CD4-positive, alpha-beta T cell (primary cell): ENCODE measurements around the gene AP2B1. TPM values are rescaled to one million over a fixed set of nuclear protein-coding genes. Genes with fewer than 3 reads are reported as not detected.

Source experiments
- ATAC-seq: fragments of 200-7000 bp; cut with Tn5 transposase; one replicate; pipeline ENCODE4 v1.10.0; 2022; ENCODE audit warnings: mild to moderate bottlenecking; ENCODE audit not compliant: poor library complexity
- CTCF ChIA-PET: fragments of 350-600 bp; sonication (Branson Sonifier 250); formaldehyde crosslinking; loops from one replicate; lab custom pipeline; 2021; ENCODE audit warnings: antibody characterized with exemption, inconsistent platforms; lab: Charles Lee
- POLR2A ChIA-PET: fragments of 350-600 bp; sonication (Branson Sonifier 250); formaldehyde crosslinking; loops from one replicate; lab custom pipeline; 2021; ENCODE audit warnings: antibody characterized with exemption, inconsistent platforms; lab: Charles Lee
- DNase-seq, 14 experiments: peaks; one replicate each; pipeline ENCODE4 v3.0.0-alpha.2; 2013 to 2020; ENCODE audit warnings: mixed read lengths in 2 of 14
- H3K27ac ChIP-seq, 2 donors: one replicate each; pipeline versions ENCODE4 v1.5.1 to v1.7.0; 2013; ENCODE audit warnings: low read length in 2 of 2, low read depth in 1 of 2, mild to moderate bottlenecking in 1 of 2
- H3K27me3 ChIP-seq, 2 experiments: 1 replicate in 1 of 2; 2 replicates in 1 of 2; pipeline versions ENCODE4 v1.6.1 to v1.7.0; 2013; ENCODE audit warnings: low read length in 2 of 2, control low read depth in 1 of 2, mild to moderate bottlenecking in 1 of 2, moderate library complexity in 1 of 2; ENCODE audit not compliant: insufficient read depth in 2 of 2, control insufficient read depth in 1 of 2
- H3K36me3 ChIP-seq: one replicate; pipeline ENCODE4 v1.6.1; 2013; ENCODE audit warnings: low read length, control low read depth; ENCODE audit not compliant: insufficient read depth
- H3K4me1 ChIP-seq: one replicate; pipeline ENCODE4 v1.6.1; 2013; ENCODE audit warnings: low read length, control low read depth; ENCODE audit not compliant: insufficient read depth
- H3K4me3 ChIP-seq: one replicate; pipeline ENCODE4 v1.5.1; 2013; ENCODE audit warnings: mild to moderate bottlenecking, low read length, moderate library complexity
- H3K9me3 ChIP-seq, 2 experiments: 1 replicate in 1 of 2; 2 replicates in 1 of 2; pipeline versions ENCODE4 v1.6.1 to v1.7.0; 2013; ENCODE audit warnings: low read length in 2 of 2, mild to moderate bottlenecking in 2 of 2, control low read depth in 1 of 2, moderate library complexity in 1 of 2; ENCODE audit not compliant: control insufficient read depth in 1 of 2, insufficient read depth in 1 of 2
- H3K27ac Mint-ChIP-seq: one replicate; pipeline ENCODE4 v1.8.0; 2020; ENCODE audit warnings: mixed read lengths
- H3K27me3 Mint-ChIP-seq: one replicate; pipeline ENCODE4 v1.8.0; 2021; ENCODE audit warnings: mixed read lengths
- H3K36me3 Mint-ChIP-seq: one replicate; pipeline ENCODE4 v1.8.0; 2021; ENCODE audit warnings: low read depth, mixed read lengths
- H3K4me1 Mint-ChIP-seq: one replicate; pipeline ENCODE4 v1.8.0; 2021; ENCODE audit warnings: low read depth, mixed read lengths
- H3K4me3 Mint-ChIP-seq: one replicate; pipeline ENCODE4 v1.8.0; 2020; ENCODE audit warnings: mild to moderate bottlenecking, mixed read lengths
- H3K9me3 Mint-ChIP-seq: one replicate; pipeline ENCODE4 v1.8.0; 2020; ENCODE audit warnings: mixed read lengths
- intact Hi-C, 2 experiments: fragments of 100-400 bp; cut with DNase I in 1 of 2; cut with micrococcal nuclease in 1 of 2; formaldehyde crosslinking; loops; one replicate each; pipeline versions ENCODE4 v1.15.1 to v1.9.0; 2023 to 2025; cut with DNase I, micrococcal nuclease
- total RNA-seq, 174 experiments: library from RNA in 2 of 174; stranded (reverse) in 2 of 174; gene quantifications; one replicate each; pipeline ENCODE4 v1.2.3 and lab custom pipeline; 2021 to 2026
- TF ChIP-seq, protein P1 (sequence below): fragments of 200-600 bp; IDR thresholded peaks from one replicate; pipeline ENCODE4 v1.8.0; 2022; ENCODE audit warnings: antibody characterized with exemption, mild to moderate bottlenecking

The AP2B1 gene
- total RNA-seq, 2 experiments from 2014 or later: 67.0 to 69.2 TPM

DNA sequence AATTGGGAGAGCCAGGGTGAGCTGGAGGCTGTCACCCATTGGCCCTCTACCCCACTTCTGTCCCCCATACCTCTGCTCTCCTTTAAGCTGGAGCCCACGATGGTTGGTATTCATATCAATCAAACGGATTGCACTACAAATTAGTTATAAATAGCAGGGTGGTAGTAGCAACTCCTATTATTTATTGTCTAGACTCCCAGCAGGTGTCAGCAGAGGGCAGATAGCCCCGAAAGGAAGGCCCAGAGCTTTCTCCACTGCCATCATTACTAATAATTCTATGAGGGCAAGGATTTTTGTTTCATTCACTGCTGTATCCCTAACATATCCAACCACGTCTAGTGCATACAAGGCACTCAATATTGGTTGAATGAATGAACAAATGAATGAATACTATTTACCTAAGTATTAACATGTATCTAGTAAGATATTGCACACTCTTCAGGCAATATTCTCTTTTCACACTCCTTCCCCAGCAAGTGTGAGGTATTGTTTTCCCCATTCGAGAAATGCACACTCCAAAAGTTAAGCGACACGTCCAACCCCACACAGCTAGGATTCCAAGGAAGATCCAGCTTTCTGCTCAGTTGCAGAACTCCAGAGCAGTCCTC lies 179.9 kb downstream of the AP2B1 start:
- H3K4me1 ChIP-seq: peaks cover 12% of the 10 kb centered on the region
- ATAC-seq (no peak), DNase-seq (peak in 8 of 14 experiments; percentile 7 to 60 (median 32))
- CTCF ChIA-PET: interaction anchor here (0.7 to 5.5 kb wide), 3 partner anchors 27 to 44 kb away, joined by 3 to 156 read pairs (median 5); partner anchors contain the start of gene TAF15
- POLR2A ChIA-PET: interaction anchor here (0.9 to 1.3 kb wide), 3 partner anchors 28 to 42 kb away, joined by 3 to 10 read pairs (median 3); partner anchors contain the start of genes MMP28, RASL10B and TAF15
- no peaks in the 10 kb centered on the region for H3K9me3 ChIP-seq
- no peak overlapping the region for H3K4me3 ChIP-seq
- H3K36me3 Mint-ChIP-seq: no peaks in the 10 kb centered on the region
- no peaks in the 10 kb centered on the region for H3K27me3 ChIP-seq
- H3K27me3 Mint-ChIP-seq: no peaks in the 10 kb centered on the region
- H3K27ac Mint-ChIP-seq: no peak overlapping the region
- intact Hi-C loops: loop anchor here in 1 of 2 experiments (10.0 kb wide), 1 partner anchor 378 kb away; no protein-coding TSS in a partner anchor
- H3K4me1 Mint-ChIP-seq: peaks cover 7% of the 10 kb centered on the region
- H3K9me3 Mint-ChIP-seq: no peaks in the 10 kb centered on the region
- H3K36me3 ChIP-seq: no peaks in the 10 kb centered on the region
- H3K27ac ChIP-seq: no peak overlapping the region
- TF ChIP-seq, protein P1, sequence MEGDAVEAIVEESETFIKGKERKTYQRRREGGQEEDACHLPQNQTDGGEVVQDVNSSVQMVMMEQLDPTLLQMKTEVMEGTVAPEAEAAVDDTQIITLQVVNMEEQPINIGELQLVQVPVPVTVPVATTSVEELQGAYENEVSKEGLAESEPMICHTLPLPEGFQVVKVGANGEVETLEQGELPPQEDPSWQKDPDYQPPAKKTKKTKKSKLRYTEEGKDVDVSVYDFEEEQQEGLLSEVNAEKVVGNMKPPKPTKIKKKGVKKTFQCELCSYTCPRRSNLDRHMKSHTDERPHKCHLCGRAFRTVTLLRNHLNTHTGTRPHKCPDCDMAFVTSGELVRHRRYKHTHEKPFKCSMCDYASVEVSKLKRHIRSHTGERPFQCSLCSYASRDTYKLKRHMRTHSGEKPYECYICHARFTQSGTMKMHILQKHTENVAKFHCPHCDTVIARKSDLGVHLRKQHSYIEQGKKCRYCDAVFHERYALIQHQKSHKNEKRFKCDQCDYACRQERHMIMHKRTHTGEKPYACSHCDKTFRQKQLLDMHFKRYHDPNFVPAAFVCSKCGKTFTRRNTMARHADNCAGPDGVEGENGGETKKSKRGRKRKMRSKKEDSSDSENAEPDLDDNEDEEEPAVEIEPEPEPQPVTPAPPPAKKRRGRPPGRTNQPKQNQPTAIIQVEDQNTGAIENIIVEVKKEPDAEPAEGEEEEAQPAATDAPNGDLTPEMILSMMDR: peak; percentile 49
- peak overlapping the region; percentile 38 for H3K4me3 Mint-ChIP-seq

DNA sequence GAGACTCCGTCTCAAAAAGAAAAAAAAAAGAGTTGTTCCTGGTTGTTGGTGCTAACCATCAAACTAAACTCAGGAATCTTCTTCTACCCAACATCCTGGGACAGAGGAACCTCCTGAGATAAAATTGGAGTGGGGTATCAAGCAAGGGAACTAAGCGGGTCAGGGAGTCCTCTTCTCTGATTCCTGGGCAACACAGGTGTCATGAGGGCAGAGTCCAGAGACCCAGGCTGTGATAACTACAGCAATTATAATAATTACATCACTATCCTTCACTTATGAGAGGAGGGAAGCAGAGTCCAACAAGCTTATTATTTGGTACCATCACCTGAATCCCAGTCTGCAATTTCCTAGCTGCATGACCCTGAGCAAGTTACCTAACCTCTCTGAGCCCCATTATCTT lies 181.7 kb downstream of the AP2B1 start:
- intact Hi-C loops: loop anchor here in 1 of 2 experiments (10.0 kb wide), 1 partner anchor 376 kb away; no protein-coding TSS in a partner anchor
- H3K4me1 ChIP-seq: peaks cover 11% of the 10 kb centered on the region
- ChIA-PET CTCF (no interaction called here), POLR2A (interaction anchor here (1.7 kb wide), 1 partner anchor 40 kb away, joined by 5 read pairs; the partner anchor contains the start of gene TAF15)
- H3K27ac ChIP-seq: no peak overlapping the region
- Mint-ChIP-seq H3K36me3 (no peaks in the 10 kb centered on the region), H3K4me3 (no peak overlapping the region), H3K27me3 (no peaks in the 10 kb centered on the region), H3K4me1 (peaks cover 7% of the 10 kb centered on the region), H3K27ac (no peak overlapping the region), H3K9me3 (no peaks in the 10 kb centered on the region)
- no peaks in the 10 kb centered on the region for H3K36me3 ChIP-seq
- H3K9me3 ChIP-seq: no peaks in the 10 kb centered on the region
- no peak for DNase-seq
- peaks cover 0 to 2% of the 10 kb centered on the region in 2 experiments for H3K27me3 ChIP-seq
- no peak for ATAC-seq
- H3K4me3 ChIP-seq: no peak overlapping the region
- TF ChIP-seq, protein P1: no peak

DNA sequence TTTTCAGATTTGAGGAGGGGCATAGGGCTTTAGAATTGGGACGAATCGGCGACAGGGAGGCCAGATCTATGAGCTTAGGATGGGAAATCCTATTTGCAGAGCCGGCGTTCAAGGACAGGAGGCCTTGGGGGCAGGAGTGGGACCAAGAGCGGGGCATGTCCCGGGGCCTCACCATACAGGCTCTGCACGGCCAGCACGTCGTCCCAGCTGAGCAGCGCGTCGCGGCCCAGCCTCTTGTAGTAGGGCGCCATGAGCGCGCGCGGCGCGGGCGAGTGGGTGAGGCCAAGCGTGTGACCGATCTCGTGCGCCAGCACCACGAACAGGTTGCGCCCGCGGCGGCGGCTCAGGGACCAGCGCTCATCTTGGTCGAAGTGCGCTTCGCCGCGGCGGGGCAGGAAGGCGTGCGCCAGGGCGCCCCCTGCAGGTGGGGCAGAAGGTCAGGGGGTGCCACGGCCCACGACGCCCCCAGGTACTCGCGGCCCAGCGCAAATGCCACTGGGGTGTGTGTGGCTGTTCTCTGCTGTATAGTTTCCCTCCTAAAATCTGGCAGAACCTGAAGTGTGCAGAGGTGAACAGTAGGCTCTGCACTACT lies 182.9 kb downstream of the AP2B1 start:
- no peak overlapping the region for H3K4me3 Mint-ChIP-seq
- H3K4me1 Mint-ChIP-seq: peaks cover under 1% of the 10 kb centered on the region
- CTCF ChIA-PET: no interaction called here
- ATAC-seq (no peak), DNase-seq (no peak)
- TF ChIP-seq, protein P1: no peak
- Histone ChIP-seq H3K9me3 (no peaks in the 10 kb centered on the region), H3K27ac (no peak overlapping the region), H3K27me3 (peaks cover 0 to 2% of the 10 kb centered on the region in 2 experiments), H3K36me3 (no peaks in the 10 kb centered on the region), H3K4me3 (no peak overlapping the region), H3K4me1 (peaks cover 2% of the 10 kb centered on the region)
- H3K27me3 Mint-ChIP-seq: no peaks in the 10 kb centered on the region
- H3K27ac Mint-ChIP-seq: no peak overlapping the region
- no peaks in the 10 kb centered on the region for H3K9me3 Mint-ChIP-seq
- intact Hi-C loops: loop anchor here in 1 of 2 experiments (10.0 kb wide), 1 partner anchor 375 kb away; no protein-coding TSS in a partner anchor
- H3K36me3 Mint-ChIP-seq: no peaks in the 10 kb centered on the region
- POLR2A ChIA-PET: interaction anchor here (1.5 kb wide), 1 partner anchor 39 kb away, joined by 5 read pairs; the partner anchor contains the start of gene TAF15
